Type B pancreatic cell (in vitro differentiated cells): Measurements from ENCODE around the gene DPM2. TPM values are rescaled to one million over a fixed set of nuclear protein-coding genes. Genes with fewer than 3 reads are reported as not detected.

Experiments
- DNase-seq: peaks from one replicate; pipeline ENCODE4 v3.0.0; 2021; ENCODE audit warnings: mixed read lengths; ENCODE audit not compliant: unreplicated experiment; ENCODE audit errors: extremely low spot score
- H3K27ac Mint-ChIP-seq: 2 replicates; pipeline ENCODE4 v1.8.0; 2021; ENCODE audit warnings: mild to moderate bottlenecking, mixed read lengths
- H3K27me3 Mint-ChIP-seq: 2 replicates; pipeline ENCODE4 v1.8.0; 2021; ENCODE audit warnings: mixed read lengths
- H3K36me3 Mint-ChIP-seq: 2 replicates; pipeline ENCODE4 v1.8.0; 2021; ENCODE audit warnings: mixed read lengths
- H3K4me1 Mint-ChIP-seq: one replicate; pipeline ENCODE4 v1.8.0; 2021; ENCODE audit warnings: mixed read lengths; ENCODE audit not compliant: unreplicated experiment
- H3K4me3 Mint-ChIP-seq: 2 replicates; pipeline ENCODE4 v1.8.0; 2021; ENCODE audit warnings: mild to moderate bottlenecking, mixed read lengths
- H3K9me3 Mint-ChIP-seq: 2 replicates; pipeline ENCODE4 v1.8.0; 2021; ENCODE audit warnings: mixed read lengths
- total RNA-seq: library from RNA; stranded (reverse); gene quantifications from 2 replicates; pipeline ENCODE4 v1.2.1, GENCODE V29; 2021; ENCODE audit warnings: low replicate concordance
- TF ChIP-seq, protein P1 (sequence below): fragments of 200-600 bp; sonication (generic); conservative IDR thresholded peaks from 2 replicates; pipeline ENCODE4 v1.5.0; 2021; ENCODE audit warnings: antibody characterized with exemption, mild to moderate bottlenecking

Gene DPM2
- total RNA-seq, 1 donor from 2014 or later, result 41.6 TPM

GRCh38 chr9:127905004-127905728 lies 32.5 kb downstream of the DPM2 start:
- H3K27me3 Mint-ChIP-seq, result no peaks in the 10 kb centered on the region

GRCh38 chr9:127904561-127905003 lies 33.1 kb downstream of the DPM2 start:
- Mint-ChIP-seq H3K9me3 (no peaks in the 10 kb centered on the region), H3K27me3 (no peaks in the 10 kb centered on the region), H3K27ac (peak overlapping the region; percentile 72), H3K36me3 (no peaks in the 10 kb centered on the region), H3K4me3 (peak overlapping the region; percentile 25), H3K4me1 (peaks cover 26% of the 10 kb centered on the region)
- DNase-seq, result no peak
- TF ChIP-seq, protein P1, sequence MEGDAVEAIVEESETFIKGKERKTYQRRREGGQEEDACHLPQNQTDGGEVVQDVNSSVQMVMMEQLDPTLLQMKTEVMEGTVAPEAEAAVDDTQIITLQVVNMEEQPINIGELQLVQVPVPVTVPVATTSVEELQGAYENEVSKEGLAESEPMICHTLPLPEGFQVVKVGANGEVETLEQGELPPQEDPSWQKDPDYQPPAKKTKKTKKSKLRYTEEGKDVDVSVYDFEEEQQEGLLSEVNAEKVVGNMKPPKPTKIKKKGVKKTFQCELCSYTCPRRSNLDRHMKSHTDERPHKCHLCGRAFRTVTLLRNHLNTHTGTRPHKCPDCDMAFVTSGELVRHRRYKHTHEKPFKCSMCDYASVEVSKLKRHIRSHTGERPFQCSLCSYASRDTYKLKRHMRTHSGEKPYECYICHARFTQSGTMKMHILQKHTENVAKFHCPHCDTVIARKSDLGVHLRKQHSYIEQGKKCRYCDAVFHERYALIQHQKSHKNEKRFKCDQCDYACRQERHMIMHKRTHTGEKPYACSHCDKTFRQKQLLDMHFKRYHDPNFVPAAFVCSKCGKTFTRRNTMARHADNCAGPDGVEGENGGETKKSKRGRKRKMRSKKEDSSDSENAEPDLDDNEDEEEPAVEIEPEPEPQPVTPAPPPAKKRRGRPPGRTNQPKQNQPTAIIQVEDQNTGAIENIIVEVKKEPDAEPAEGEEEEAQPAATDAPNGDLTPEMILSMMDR, result no peak

More at GRCh38 chr9:127905004-127905728, 32.5 kb downstream of the DPM2 start:
- no peak for DNase-seq
- H3K4me3 Mint-ChIP-seq, result no peak overlapping the region
- H3K9me3 Mint-ChIP-seq, result no peaks in the 10 kb centered on the region
- no peaks in the 10 kb centered on the region for H3K36me3 Mint-ChIP-seq
- TF ChIP-seq, protein P1, result no peak
- peaks cover 26% of the 10 kb centered on the region for H3K4me1 Mint-ChIP-seq
- peak overlapping the region; percentile 62 for H3K27ac Mint-ChIP-seq

DNA sequence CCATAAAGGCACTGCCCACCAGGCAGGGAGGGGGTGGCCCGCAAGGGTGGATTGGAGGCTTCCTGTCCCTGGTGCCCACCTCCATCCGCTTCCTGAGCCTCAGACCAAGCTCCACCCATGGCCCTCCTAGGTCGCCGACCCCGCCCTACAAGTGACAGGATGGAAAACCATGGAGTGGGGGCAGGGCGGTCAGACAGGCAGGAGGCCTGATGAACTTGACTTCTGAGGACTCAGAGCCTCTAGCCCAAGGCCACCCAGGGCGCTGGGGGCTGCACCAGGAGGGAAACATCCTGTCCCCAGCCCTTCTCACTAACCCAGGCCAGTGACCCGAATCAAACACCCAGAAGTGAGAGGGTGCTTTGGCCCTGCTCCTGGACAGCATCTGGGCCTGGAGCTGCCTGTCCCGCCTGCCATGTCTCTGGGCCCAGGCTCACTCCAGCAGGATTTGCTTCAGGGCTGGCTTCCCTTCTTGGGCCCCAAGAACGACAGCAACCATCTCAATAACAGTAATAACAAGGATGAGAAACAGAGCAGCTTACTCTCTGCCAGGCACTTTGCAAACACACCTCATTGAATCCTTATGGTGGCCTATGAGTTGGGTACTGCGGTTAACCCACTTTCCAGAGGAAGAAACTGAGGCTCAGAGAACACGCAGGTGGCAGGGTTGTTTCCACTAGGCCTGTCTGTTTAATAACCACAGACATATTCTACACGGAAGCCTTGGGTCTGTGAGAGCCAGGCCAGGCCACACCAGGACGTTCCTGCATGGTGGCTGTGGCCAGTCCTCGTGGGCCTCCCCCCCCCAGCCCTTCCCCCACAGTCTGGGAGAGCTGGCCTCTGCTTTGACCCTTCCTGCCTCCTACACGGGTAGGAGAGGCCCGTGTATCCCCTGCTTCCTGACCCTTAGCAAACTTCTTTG lies 33.8 kb downstream of the DPM2 start:
- H3K27ac Mint-ChIP-seq, result peak overlapping the region; percentile 72
- TF ChIP-seq, protein P1, result no peak
- H3K9me3 Mint-ChIP-seq, result no peaks in the 10 kb centered on the region
- no peak for DNase-seq
- H3K4me1 Mint-ChIP-seq, result peaks cover 26% of the 10 kb centered on the region
- no peaks in the 10 kb centered on the region for H3K27me3 Mint-ChIP-seq
- H3K36me3 Mint-ChIP-seq, result no peaks in the 10 kb centered on the region
- peak overlapping the region; percentile 25 for H3K4me3 Mint-ChIP-seq

DNA sequence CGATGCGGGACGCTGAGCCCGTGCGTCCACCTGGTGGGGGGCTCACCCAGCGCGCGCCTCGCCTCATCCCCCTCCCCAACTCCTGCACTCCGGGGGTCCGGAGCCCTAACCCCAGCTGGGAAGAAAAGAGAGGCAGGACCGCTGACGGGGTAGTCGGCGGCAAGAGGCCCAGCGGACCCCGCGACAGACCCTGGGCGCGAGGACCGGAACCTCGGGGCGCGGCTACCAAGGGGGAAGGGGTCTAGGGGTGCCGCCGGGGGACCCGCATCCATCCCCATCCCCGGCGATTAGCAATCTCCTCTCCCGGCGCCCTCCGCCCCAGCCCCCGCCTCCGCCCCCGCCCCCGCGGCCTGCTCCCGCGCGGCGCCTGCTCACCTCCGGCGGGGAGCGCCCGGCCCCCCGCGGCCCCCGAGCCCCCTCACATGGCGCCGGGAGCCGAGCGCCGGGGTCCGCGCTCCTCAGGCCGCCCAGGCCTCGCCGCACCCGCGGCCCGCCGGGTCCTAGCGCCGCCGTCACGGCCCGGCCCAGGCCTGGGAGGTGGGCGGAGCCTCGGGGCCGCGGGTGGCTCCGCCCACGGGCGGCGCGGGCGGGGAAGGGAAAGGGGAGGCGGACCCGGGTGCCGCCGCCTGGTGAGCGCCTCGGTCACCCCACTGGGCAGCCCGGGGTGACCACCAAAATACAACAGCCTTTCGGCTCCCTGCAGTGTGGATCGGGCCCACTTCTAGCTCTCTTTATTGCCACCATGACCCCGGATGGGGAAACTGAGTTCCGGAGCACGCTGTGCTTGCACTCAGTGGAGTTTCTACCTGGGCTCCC lies 38.3 kb downstream of the DPM2 start, which contains the start of gene ST6GALNAC6:
Gene ST6GALNAC6 (minus strand): TSS at position 476 of the 816 bp plus-strand sequence. CDS start 1,622 bp downstream, outside the sequence.
- DNase-seq, result no peak
- H3K4me3 Mint-ChIP-seq, result peak within 1 kb of the TSS; percentile 92
- no peaks in the 10 kb centered on the region for H3K9me3 Mint-ChIP-seq
- H3K36me3 Mint-ChIP-seq, result peaks cover 13% of the 10 kb centered on the region
- H3K27ac Mint-ChIP-seq, result peak within 1 kb of the TSS; percentile 39
- no peaks in the 10 kb centered on the region for H3K27me3 Mint-ChIP-seq
- H3K4me1 Mint-ChIP-seq, result peaks cover 22% of the 10 kb centered on the region
- TF ChIP-seq, protein P1, result no peak
